ENCODE data around the gene NEK10.
"Not testable (repeated sequence)": the region's sequence is repeated elsewhere in the genome, so short reads cannot be mapped to it uniquely, and the experiment has no call there.

DNA sequence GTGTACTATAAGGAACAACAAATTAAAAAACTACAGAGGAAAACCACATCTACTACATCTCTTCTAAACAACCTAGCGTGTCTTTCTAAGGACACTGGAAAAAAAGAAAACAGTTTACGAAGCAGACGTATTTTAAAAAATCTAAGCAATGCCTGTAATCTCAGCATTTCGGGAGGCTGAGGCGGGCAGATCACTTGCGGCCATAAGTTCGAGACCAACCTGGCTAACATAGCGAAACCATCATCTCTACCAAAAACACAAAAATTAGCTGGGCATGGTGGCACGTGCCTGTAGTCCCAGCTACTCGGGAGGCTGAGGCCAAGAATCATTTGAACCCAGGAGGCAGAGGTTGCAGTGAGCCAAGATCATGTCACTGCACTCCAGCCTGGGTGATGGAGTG, 23.2 kb upstream of the NEK10 start:
- TF ChIP-seq POLR2A (IDR thresholded peaks at IDR 0.05); POLR2AphosphoS5 (IDR thresholded peaks at IDR 0.05; ENCODE audit: insufficient read depth in 1 of 2, low read depth in 1 of 2): not testable (repeated sequence)
- TF ChIP-seq, protein P1, sequence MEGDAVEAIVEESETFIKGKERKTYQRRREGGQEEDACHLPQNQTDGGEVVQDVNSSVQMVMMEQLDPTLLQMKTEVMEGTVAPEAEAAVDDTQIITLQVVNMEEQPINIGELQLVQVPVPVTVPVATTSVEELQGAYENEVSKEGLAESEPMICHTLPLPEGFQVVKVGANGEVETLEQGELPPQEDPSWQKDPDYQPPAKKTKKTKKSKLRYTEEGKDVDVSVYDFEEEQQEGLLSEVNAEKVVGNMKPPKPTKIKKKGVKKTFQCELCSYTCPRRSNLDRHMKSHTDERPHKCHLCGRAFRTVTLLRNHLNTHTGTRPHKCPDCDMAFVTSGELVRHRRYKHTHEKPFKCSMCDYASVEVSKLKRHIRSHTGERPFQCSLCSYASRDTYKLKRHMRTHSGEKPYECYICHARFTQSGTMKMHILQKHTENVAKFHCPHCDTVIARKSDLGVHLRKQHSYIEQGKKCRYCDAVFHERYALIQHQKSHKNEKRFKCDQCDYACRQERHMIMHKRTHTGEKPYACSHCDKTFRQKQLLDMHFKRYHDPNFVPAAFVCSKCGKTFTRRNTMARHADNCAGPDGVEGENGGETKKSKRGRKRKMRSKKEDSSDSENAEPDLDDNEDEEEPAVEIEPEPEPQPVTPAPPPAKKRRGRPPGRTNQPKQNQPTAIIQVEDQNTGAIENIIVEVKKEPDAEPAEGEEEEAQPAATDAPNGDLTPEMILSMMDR (IDR thresholded peaks at IDR 0.05) = not testable (repeated sequence)
